Measurements from ENCODE around the gene CALM3. TPM values are rescaled to one million over a fixed set of nuclear protein-coding genes. Genes with fewer than 3 reads are reported as not detected.
A peak's percentile ranks its signal among the peaks of the same experiment; 100 is the strongest.

CALM3 gene
- total RNA-seq, 1 experiment from 2014 or later: 247 TPM

DNA sequence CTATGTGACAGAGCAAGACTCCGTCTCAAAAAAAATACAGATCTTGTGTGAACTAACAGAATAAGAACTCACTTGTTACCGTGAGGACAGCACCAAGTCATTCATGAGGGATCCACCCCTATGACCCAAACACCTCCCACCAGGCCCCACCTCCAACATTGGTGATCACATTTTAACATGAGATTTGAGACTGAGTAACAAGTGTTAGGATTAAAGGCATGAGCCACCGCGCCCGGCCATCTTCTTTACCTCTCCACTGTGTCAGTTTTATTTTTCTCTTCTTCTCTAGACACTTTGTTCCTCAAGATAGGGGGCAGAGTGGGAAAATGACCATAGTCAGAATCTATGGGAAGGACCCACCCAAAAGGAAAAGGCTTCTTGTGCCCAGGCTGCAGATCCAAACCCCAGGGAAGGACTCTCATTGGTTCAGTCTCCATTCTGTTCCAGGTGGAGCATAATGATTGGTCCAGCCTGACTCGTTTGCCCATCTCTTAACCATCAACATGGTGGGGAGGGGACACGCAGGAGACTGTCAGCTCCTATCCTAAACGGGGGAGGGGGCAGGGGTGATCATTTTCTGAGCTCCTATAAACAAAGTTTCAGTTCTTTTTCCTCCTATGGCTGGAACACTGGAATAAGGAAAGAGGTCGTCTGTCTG is 1.3 kb upstream of the CALM3 start:
- DNase-seq (ENCODE audit: low read depth): no peak

DNA sequence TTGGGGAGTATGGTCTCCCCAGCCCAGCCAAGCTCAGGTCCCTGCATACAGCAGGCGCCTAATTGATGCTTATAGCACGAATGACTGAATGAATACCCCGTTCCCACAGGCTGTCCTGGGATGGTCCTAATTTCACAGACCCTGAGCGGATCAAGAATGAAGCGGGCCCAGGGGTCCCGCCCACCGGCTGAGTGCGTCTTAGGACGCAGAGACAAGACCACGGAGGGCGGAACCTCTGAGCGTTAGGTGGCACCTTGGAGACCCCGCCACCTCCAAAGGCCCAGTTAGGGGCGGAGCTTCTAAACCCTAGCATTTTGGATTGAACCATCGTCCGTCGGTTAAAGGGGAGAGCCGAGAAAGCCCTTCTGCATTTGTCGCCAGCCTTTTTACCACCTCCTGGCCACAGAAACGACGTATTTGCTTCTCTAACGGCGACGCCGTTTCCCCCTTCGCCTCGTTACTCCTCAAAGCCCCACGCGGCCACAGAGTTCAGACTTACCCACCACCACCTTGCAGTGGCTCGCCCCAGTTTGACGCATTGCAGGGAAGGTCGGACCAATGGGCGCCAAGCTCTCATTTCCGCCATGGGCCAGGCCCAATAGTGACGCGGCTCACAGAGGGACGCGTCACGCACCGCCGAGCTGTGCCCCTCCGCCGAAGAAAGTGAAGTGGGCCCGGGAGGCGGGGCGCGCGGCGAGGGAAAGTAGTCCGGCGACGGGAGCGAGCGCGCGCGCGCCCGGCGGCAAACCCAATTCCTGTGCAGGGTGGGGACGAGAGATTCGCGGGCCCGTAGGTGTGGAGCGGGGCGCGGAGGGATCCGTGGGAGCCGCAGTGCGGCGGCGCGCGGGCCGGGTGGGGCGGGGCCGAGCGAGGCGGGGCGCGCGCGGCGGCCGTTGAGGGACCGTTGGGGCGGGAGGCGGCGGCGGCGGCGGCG is 479 bp upstream of the CALM3 start:
- peak; percentile 97 for DNase-seq (ENCODE audit: low read depth)

DNA sequence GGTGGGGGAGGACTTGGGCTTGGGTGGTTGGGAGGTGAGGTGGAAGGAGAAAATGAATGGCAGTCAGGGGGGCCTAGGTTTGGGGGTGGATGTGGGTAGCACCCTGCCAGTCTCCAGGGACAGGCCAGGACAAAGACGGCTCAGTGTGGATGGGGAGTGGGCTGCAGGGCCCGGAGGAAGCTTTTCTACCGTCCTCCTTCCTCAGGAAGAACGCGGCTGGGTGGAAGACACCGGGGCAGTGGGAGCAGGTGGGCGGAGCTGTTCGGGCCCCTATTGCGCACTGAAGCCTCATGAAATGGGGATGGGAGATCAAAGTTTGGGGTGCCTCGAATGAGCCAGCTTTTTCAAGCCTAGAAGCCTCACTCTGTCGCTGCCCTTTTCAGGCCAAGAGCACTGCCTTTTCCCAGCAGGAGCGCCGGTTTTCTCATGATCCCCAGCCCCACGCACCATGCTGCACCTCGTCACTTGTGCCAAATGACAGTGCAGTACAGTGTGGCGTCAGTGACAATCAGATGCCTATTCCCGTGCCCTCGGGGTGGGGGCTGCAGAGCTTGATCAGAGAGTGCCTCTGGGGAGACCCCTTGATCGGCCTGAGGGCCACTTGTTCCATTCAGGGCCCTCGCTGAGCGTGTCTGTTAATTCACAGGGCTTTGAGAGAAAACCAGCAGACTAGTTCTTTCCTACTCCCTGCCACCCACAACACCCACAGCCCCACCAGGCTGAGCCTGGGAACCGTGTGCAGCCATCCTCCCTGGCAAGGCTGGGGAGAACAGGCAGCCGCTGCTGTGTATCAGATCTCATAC is 1.5 kb downstream of the CALM3 start:
- no peak for DNase-seq (ENCODE audit: low read depth)

- DNase-seq (ENCODE audit: low read depth): no peak
Observed at GRCh38 chr19:46603195-46603637, 2.1 kb downstream of the CALM3 start.

DNA sequence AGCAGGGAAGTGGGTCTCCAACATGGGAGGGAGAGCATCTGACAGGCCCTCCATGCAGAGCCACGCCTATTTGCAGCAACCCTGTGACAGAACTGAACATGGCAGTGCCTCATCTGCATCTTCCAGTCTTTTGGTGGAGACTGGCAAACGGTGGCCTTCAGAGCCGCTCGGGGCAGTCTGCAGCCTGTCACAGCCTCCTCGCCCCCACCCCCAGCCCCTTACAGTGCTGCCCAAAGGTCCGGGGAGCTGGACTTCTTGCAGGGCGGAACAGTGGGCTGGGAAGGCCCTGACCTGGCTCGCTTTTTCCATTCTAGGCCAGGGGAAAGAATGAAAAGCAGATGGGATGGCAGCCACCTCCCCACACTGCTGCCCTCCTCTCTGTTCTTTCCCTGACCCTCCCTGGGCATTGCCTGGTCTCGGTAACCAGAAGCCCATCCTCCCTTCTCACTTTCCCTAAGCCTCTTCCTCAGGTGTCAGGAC is 2.7 kb downstream of the CALM3 start:
- no peak for DNase-seq (ENCODE audit: low read depth)

- DNase-seq (ENCODE audit: low read depth): no peak
Observed at GRCh38 chr19:46604781-46605355, 3.7 kb downstream of the CALM3 start.

DNA sequence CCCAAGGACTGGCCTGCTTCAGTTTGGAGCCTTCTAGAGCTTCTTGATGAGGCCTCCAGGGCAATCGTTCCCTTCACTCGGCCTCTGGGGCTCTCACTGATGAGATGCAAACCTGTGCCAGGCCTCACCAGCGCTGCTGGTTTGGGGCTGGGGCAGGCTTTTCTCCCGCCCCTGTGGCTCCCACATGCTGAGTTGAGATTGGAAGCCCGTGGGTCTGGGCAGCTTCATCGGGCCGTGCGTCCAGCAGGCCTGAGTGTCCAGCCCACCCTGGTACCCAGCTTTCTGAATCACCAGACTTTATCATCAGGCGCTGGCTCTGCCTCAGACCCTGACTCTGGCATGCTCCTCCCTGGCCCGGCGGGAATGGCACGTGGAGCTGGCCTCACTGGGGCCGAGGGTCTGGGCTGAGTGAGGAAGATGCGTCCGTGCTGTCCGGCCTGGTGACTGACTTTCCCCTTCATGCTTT is 4.3 kb downstream of the CALM3 start:
- no peak for DNase-seq (ENCODE audit: low read depth)

GRCh38 chr19:46606019-46606418 is 4.9 kb downstream of the CALM3 start:
- DNase-seq (ENCODE audit: low read depth): no peak

- no peak for DNase-seq (ENCODE audit: low read depth)
Observed at GRCh38 chr19:46606681-46607447, 5.7 kb downstream of the CALM3 start.

GRCh38 chr19:46607448-46607841 is 6.3 kb downstream of the CALM3 start:
- DNase-seq (ENCODE audit: low read depth): no peak

DNA sequence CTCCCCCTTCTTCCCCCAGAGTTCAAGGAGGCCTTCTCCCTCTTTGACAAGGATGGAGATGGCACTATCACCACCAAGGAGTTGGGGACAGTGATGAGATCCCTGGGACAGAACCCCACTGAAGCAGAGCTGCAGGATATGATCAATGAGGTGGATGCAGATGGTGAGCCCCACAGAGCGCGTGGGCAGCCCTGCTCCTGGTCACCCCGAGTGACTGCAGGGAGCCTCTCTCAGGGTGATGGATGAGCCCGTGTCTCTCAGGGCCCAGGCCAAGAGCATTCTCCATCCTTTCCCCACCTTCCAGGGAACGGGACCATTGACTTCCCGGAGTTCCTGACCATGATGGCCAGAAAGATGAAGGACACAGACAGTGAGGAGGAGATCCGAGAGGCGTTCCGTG is 7.0 kb downstream of the CALM3 start:
- DNase-seq (ENCODE audit: low read depth): no peak

- DNase-seq (ENCODE audit: low read depth): no peak
Observed at GRCh38 chr19:46608581-46609345, 7.6 kb downstream of the CALM3 start.

DNA sequence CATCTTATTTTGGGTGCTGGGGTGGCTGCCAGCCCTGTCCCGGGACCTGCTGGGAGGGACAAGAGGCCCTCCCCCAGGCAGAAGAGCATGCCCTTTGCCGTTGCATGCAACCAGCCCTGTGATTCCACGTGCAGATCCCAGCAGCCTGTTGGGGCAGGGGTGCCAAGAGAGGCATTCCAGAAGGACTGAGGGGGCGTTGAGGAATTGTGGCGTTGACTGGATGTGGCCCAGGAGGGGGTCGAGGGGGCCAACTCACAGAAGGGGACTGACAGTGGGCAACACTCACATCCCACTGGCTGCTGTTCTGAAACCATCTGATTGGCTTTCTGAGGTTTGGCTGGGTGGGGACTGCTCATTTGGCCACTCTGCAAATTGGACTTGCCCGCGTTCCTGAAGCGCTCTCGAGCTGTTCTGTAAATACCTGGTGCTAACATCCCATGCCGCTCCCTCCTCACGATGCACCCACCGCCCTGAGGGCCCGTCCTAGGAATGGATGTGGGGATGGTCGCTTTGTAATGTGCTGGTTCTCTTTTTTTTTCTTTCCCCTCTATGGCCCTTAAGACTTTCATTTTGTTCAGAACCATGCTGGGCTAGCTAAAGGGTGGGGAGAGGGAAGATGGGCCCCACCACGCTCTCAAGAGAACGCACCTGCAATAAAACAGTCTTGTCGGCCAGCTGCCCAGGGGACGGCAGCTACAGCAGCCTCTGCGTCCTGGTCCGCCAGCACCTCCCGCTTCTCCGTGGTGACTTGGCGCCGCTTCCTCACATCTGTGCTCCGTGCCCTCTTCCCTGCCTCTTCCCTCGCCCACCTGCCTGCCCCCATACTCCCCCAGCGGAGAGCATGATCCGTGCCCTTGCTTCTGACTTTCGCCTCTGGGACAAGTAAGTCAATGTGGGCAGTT is 8.6 kb downstream of the CALM3 start:
- DNase-seq (ENCODE audit: low read depth): no peak

DNA sequence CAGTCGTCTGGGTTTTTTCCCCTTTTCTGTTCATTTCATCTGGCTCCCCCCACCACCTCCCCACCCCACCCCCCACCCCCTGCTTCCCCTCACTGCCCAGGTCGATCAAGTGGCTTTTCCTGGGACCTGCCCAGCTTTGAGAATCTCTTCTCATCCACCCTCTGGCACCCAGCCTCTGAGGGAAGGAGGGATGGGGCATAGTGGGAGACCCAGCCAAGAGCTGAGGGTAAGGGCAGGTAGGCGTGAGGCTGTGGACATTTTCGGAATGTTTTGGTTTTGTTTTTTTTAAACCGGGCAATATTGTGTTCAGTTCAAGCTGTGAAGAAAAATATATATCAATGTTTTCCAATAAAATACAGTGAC is 9.3 kb downstream of the CALM3 start:
- DNase-seq (ENCODE audit: low read depth): no peak

- DNase-seq (ENCODE audit: low read depth): no peak
Observed at GRCh38 chr19:46610851-46611770, 10.0 kb downstream of the CALM3 start.

DNA sequence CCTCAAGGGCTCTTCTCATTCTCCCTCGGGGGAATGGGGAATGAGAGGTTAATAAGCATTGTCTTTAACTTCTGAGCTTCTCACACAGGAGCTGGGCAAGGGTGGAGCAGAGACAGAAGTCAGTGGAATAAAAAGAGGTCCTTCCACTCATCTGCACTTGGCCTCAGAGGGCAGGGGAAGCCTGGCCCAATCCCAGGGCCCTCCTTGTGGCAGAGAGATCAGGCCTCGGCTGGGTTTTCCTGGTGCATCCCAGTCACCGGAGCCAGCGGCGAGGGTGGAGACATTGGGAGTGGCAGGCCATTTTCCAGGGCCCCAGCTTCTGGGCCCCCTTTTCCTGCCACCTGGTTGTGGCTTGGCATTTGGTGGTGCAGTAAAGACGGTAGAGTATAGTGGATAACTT is 10.6 kb downstream of the CALM3 start:
- DNase-seq (ENCODE audit: low read depth): no peak

- no peak for DNase-seq (ENCODE audit: low read depth)
Observed at GRCh38 chr19:46613525-46613924, 12.4 kb downstream of the CALM3 start.
